Thyroid gland (tissue), 4 donors: ENCODE results near the gene SUSD2.

Experiments
- CTCF ChIP-seq, 6 experiments: fragments of 200-600 bp in 3 of 6; fragments of 450-650 bp in 3 of 6; sonication (generic) in 3 of 6; IDR thresholded peaks; one replicate each; pipeline ENCODE4 v1.5.1; 2016 to 2019; ENCODE audit warnings: antibody characterized with exemption in 6 of 6, mild to moderate bottlenecking in 2 of 6, inconsistent platforms in 1 of 6, moderate library complexity in 1 of 6
- POLR2A ChIP-seq, 2 donors: fragments of 450-650 bp; IDR thresholded peaks; one replicate each; pipeline ENCODE4 v1.6.1; 2017; ENCODE audit warnings: antibody characterized with exemption in 2 of 2, mild to moderate bottlenecking in 2 of 2, moderate library complexity in 1 of 2

- TF ChIP-seq CTCF (IDR thresholded peaks at IDR 0.05) (no peak), POLR2A (IDR thresholded peaks at IDR 0.05) (no peak)
Measured at GRCh38 chr22:24190596-24191208, 9.4 kb downstream of the SUSD2 start.
